Loucy (cell line): ENCODE measurements around the gene SIGLEC7.

Source experiments
- H2AFZ ChIP-seq: fragments of 200-600 bp; sonication (generic); 2 replicates; pipeline ENCODE4 v1.6.0; 2016; ENCODE audit warnings: antibody characterized with exemption, mild to moderate bottlenecking, low read length, moderate library complexity
- H3F3A ChIP-seq: fragments of 200-600 bp; 2 replicates; pipeline ENCODE4 v1.6.0; 2016; ENCODE audit warnings: antibody characterized with exemption, low read depth, mild to moderate bottlenecking
- H3K27me3 ChIP-seq: fragments of 200-600 bp; sonication (generic); 2 replicates; pipeline ENCODE4 v1.6.1; 2014; ENCODE audit warnings: low read length, mild to moderate bottlenecking; ENCODE audit not compliant: insufficient read depth, poor library complexity, severe bottlenecking
- H3K36me3 ChIP-seq: fragments of 200-600 bp; sonication (generic); 2 replicates; pipeline ENCODE4 v1.6.1; 2016; ENCODE audit warnings: low read length; ENCODE audit not compliant: insufficient read depth
- H3K4me1 ChIP-seq: fragments of 200-600 bp; sonication (generic); 2 replicates; pipeline ENCODE4 v1.5.1; 2014; ENCODE audit warnings: low read length, mild to moderate bottlenecking; ENCODE audit not compliant: insufficient read depth, poor library complexity, severe bottlenecking
- H3K4me2 ChIP-seq: fragments of 200-600 bp; sonication (generic); 2 replicates; pipeline ENCODE4 v1.6.0; 2014; ENCODE audit warnings: antibody characterized with exemption, low read length, low read depth, mild to moderate bottlenecking; ENCODE audit not compliant: poor library complexity, severe bottlenecking
- H3K4me3 ChIP-seq: fragments of 200-600 bp; sonication (generic); 2 replicates; pipeline ENCODE4 v1.5.1; 2014; ENCODE audit warnings: low read length, mild to moderate bottlenecking, mixed read lengths; ENCODE audit not compliant: poor library complexity, severe bottlenecking
- H3K79me2 ChIP-seq: fragments of 200-600 bp; sonication (generic); 2 replicates; pipeline ENCODE4 v1.6.1; 2014; ENCODE audit warnings: low read length; ENCODE audit not compliant: insufficient read depth
- H3K9ac ChIP-seq: fragments of 200-600 bp; sonication (generic); 2 replicates; pipeline ENCODE4 v1.6.0; 2014; ENCODE audit warnings: mild to moderate bottlenecking, low read depth, low read length, moderate library complexity; ENCODE audit not compliant: poor library complexity, severe bottlenecking
- H3K9me2 ChIP-seq: fragments of 200-600 bp; sonication (generic); replicated peaks from 2 replicates; pipeline ENCODE4 v1.6.1; 2016; ENCODE audit warnings: low read depth, low read length, mixed read lengths
- H3K9me3 ChIP-seq: fragments of 200-600 bp; sonication (generic); 2 replicates; pipeline ENCODE4 v1.6.1; 2014; ENCODE audit warnings: mild to moderate bottlenecking, antibody characterized with exemption, low read length, low read depth; ENCODE audit not compliant: insufficient read depth
- H4K20me1 ChIP-seq: fragments of 200-600 bp; sonication (generic); 2 replicates; pipeline ENCODE4 v1.6.0; 2014; ENCODE audit warnings: antibody characterized with exemption, low read length, mild to moderate bottlenecking; ENCODE audit not compliant: insufficient read depth, poor library complexity, severe bottlenecking
- CTCF ChIP-seq: fragments of 200-600 bp; sonication (generic); conservative IDR thresholded peaks from 2 replicates; pipeline ENCODE4 v1.5.1; 2014; ENCODE audit warnings: mild to moderate bottlenecking, antibody characterized with exemption, low read length
- EZH2phosphoT487 ChIP-seq: fragments of 200-600 bp; IDR thresholded peaks from 2 replicates; pipeline ENCODE4 v1.6.1; 2018; ENCODE audit warnings: antibody characterized with exemption, mild to moderate bottlenecking, moderate library complexity, borderline replicate concordance

The SIGLEC7 gene

DNA sequence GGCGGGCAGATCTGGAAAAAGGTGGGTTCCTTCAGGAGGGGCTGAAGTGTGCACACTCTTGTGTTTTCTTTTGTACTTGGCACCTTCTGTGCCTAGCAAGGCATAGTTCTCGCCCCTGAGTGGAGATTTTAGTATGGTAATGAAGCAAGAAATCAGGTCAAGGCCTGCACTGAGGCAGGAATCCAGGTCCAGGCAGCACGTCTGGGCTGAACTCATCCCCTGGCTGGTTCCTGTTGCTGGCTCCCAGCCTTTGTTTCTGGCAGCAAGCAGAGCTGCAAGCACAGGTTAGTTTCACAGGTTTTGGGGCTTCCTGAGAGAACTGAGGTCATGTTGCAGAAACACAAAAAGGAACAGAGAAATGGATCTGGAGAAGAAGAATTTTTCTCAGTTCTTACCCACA lies 21.2 kb downstream of the SIGLEC7 start:
- no peak overlapping the region for H3K9ac ChIP-seq
- no peaks in the 10 kb centered on the region for H3K9me2 ChIP-seq
- H3K4me2 ChIP-seq = no peak overlapping the region
- H2AFZ ChIP-seq = no peak overlapping the region
- peaks cover 20% of the 10 kb centered on the region for H3K4me1 ChIP-seq
- H3K9me3 ChIP-seq = no peaks in the 10 kb centered on the region
- H3K27me3 ChIP-seq = no peaks in the 10 kb centered on the region
- no peaks in the 10 kb centered on the region for H4K20me1 ChIP-seq
- no peak for TF ChIP-seq EZH2phosphoT487
- TF ChIP-seq CTCF = no peak
- H3K36me3 ChIP-seq = no peaks in the 10 kb centered on the region
- H3K4me3 ChIP-seq = no peak overlapping the region
- H3K79me2 ChIP-seq = no peaks in the 10 kb centered on the region
- 0 out of 2 replicates have a peak, but pooled peaks cover 3% of the 10 kb centered on the region for H3F3A ChIP-seq

GRCh38 chr19:51164215-51164614 lies 22.1 kb downstream of the SIGLEC7 start:
- H3K4me1 ChIP-seq = peaks cover 20% of the 10 kb centered on the region
- no peaks in the 10 kb centered on the region for H3K27me3 ChIP-seq
- H3F3A ChIP-seq = 0 out of 2 replicates have a peak, but pooled peaks cover 3% of the 10 kb centered on the region
- no peaks in the 10 kb centered on the region for H3K79me2 ChIP-seq
- no peak overlapping the region for H3K9ac ChIP-seq
- TF ChIP-seq EZH2phosphoT487 (no peak), CTCF (no peak)
- no peak overlapping the region for H3K4me3 ChIP-seq
- H3K4me2 ChIP-seq = no peak overlapping the region
- H2AFZ ChIP-seq = no peak overlapping the region
- no peaks in the 10 kb centered on the region for H3K36me3 ChIP-seq
- no peaks in the 10 kb centered on the region for H4K20me1 ChIP-seq
- no peaks in the 10 kb centered on the region for H3K9me3 ChIP-seq
- H3K9me2 ChIP-seq = no peaks in the 10 kb centered on the region

DNA sequence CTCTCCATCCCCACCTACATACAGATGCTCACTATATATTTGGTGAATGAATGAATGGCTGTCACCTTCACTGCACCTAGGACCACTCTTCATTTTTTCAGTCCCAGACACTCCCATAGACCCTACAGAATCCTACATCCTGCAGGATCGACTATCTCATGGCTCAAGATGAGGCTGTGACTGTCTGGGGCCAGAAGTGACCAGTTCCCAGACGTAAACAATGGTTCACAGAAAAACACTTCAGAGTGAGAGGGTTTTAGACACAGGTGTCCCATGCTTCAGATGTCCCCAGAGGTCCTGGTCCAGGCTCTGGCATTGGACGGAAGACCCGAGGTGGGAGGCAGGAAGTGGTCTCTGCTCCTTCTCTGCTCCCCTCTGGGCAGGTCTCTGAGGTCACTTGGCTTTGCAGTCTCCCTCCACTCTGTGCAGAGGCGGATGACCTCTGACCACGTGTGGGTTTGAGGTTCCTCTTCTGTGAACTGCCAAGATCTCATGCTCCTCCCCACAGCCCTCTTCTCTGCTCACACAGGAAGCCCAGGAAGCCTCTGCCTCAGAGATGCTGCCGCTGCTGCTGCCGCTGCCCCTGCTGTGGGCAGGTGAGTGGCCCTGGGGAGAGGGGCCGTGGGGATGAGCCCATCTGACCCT lies 24.9 kb downstream of the SIGLEC7 start:
- TF ChIP-seq CTCF (no peak), EZH2phosphoT487 (no peak)
- H4K20me1 ChIP-seq = no peaks in the 10 kb centered on the region
- H3K27me3 ChIP-seq = no peaks in the 10 kb centered on the region
- H3K4me3 ChIP-seq = peak overlapping the region; percentile 30
- H3K9me2 ChIP-seq = no peaks in the 10 kb centered on the region
- H3K9ac ChIP-seq = peak overlapping the region; percentile 43
- peak overlapping the region; percentile 46; the same call in 1 of the 2 replicates for H2AFZ ChIP-seq
- no peaks in the 10 kb centered on the region for H3K9me3 ChIP-seq
- H3K36me3 ChIP-seq = no peaks in the 10 kb centered on the region
- H3K79me2 ChIP-seq = no peaks in the 10 kb centered on the region
- 0 out of 2 replicates have a peak, but pooled peaks cover 3% of the 10 kb centered on the region for H3F3A ChIP-seq
- H3K4me2 ChIP-seq = peak overlapping the region; percentile 44
- peaks cover 20% of the 10 kb centered on the region for H3K4me1 ChIP-seq
